Airway epithelial cell (primary cell): ENCODE data around the gene ACAD9. TPM values are rescaled to one million over a fixed set of nuclear protein-coding genes. Genes with fewer than 3 reads are reported as not detected.

Experiments used
- total RNA-seq: library from RNA; depleted of rRNA; stranded (reverse); fragments of >200 nt; gene quantifications from 2 replicates; pipeline ENCODE4 v1.2.3, GENCODE V29; 2015

ACAD9 gene
- 27.6 and 37.7 TPM in 2 replicates for total RNA-seq

GRCh38 chr3:128879125-128879969, at the start of gene ACAD9:
ACAD9 (plus strand) TSS chr3:128879620; CDS start chr3:128879692, 72 bp downstream.

Other genes starting within 250 kb of the ACAD9 start
- gene RPN1, start 228.8 kb upstream of the ACAD9 start, total RNA-seq = 219 and 256 TPM in 2 replicates
- gene RAB7A, start 153.4 kb upstream of the ACAD9 start, total RNA-seq = 64.7 and 93.7 TPM in 2 replicates
- gene CFAP92, start 114.5 kb downstream of the ACAD9 start, total RNA-seq = 0.19 and 0.63 TPM in 2 replicates
- gene EFCC1, start 121.7 kb downstream of the ACAD9 start, total RNA-seq = not detected in 2 replicates
- not detected in 2 replicates for gene GP9, start 181.2 kb downstream of the ACAD9 start, total RNA-seq
- 10.5 and 15.4 TPM in 2 replicates for gene RAB43, start 242.2 kb downstream of the ACAD9 start, total RNA-seq